GM18508 (cell line): Measurements from ENCODE around the gene MSMP.

Experiments
- ATAC-seq: cut with Tn5 transposase; IDR thresholded peaks from one replicate; pipeline ENCODE4 v1.9.1; 2021; ENCODE audit warnings: moderate number of reproducible peaks; ENCODE audit not compliant: insufficient read depth, unreplicated experiment

Gene MSMP

DNA sequence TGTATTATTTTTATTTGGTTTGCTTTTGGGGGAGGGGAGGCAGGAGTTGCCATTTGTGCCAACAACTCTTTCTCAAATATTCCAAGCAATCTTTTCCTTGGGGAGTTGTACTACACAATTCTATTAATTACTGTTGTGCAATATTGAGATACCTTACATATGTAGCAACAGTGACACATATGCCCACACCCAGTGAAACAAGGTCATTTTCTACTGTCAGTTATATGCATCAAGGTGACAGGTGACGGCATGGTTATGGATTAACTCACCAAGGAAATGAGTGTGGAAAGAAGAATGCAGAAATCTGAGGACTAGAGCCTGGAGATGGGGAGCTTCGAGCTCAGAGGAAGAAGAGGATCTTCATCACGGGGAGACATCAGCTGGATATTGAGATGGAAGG, 17.9 kb upstream of the MSMP start:
- ATAC-seq = no peak

- no peak for ATAC-seq
Observed at GRCh38 chr9:35771534-35771933, 17.5 kb upstream of the MSMP start.

DNA sequence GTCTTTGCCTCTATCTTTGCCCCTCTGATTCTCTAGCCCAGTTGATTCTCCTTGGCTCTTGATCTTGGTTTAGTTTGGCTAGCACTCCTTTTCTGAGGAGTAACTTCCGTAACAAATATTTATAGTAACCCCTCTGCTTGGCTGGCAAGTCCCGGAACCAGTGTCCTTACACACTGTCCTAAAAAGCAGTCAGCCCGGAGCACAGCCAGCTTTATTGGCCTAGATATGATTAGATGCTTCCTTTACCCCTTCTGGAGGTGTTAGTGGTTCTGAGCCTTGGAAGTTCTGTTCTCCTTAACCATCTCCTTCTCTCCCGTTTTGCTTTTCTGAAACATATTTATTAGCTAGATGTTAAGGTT, 17.0 kb upstream of the MSMP start:
- ATAC-seq = no peak

- no peak for ATAC-seq
Observed at GRCh38 chr9:35769763-35770162, 15.7 kb upstream of the MSMP start.

GRCh38 chr9:35767458-35767857, 13.4 kb upstream of the MSMP start:
- no peak for ATAC-seq

- ATAC-seq = no peak
Observed at GRCh38 chr9:35766997-35767396, 12.9 kb upstream of the MSMP start.

GRCh38 chr9:35763803-35764202, 9.7 kb upstream of the MSMP start:
- no peak for ATAC-seq

DNA sequence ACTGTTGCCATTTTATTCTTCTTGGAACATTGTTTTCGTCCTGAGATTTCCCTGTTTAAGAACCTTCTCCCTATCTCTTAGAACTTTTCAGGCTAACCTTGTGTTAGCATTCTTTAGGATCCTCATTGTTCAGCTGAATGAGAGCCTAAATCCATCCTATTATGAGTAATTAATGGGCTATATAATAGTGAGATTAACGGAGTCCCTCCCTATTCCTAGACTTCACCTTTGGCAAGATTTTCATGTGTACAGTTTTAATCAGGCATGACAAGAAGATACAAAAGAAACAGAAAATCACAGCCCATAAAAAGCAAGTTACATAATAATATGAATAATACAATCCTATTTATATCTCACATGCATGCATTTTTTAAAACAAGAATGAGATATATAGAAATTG, 9.1 kb upstream of the MSMP start:
- no peak for ATAC-seq

GRCh38 chr9:35760651-35761050, 6.6 kb upstream of the MSMP start:
- ATAC-seq = no peak

- no peak for ATAC-seq
Observed at GRCh38 chr9:35759795-35760194, 5.7 kb upstream of the MSMP start.

DNA sequence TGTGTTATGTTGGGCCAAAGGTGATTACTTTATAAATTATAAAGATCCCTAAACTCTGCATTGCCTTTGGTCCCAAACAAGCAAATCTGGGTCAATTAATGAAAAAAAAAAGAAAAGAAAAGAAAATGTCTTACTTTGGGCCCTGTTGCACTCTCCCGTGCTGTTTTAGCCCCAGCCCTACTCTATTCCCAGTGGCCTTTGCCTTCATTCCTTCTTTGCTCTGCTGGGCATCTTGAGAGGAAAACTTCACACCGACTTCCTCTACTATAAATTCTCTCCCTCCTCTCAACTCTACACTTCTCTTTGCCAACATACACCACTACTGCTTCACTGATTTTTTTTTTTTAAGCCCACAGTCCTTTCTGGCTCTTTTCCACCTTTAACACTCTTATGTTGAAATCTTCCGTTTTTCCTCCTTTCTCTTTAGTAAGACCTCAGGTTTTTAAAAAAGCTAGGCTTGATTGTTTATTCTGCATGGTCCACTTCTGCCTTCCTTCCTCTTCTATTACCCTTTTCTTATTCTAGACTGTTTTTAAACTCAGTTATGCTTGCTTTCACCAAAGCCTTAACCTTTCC, 4.5 kb upstream of the MSMP start:
- ATAC-seq = no peak

DNA sequence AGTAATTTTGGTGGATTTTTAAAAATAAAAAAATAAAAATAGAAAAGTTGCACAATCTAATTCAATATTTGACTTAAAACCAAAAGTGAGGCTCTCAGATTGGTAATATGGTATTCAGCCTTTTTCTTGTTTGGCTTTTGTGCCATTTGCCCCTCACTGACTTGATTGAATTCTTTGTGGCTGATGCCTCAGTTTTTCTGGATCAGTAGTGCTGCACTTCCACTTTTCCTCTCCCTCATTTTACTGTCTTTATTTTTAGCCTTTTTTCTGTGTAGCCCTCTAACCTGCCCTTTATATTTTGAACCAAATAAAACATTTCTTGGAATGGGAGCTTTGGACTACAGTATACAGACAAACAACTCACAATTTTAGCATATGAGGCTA, 3.8 kb upstream of the MSMP start:
- ATAC-seq = no peak

DNA sequence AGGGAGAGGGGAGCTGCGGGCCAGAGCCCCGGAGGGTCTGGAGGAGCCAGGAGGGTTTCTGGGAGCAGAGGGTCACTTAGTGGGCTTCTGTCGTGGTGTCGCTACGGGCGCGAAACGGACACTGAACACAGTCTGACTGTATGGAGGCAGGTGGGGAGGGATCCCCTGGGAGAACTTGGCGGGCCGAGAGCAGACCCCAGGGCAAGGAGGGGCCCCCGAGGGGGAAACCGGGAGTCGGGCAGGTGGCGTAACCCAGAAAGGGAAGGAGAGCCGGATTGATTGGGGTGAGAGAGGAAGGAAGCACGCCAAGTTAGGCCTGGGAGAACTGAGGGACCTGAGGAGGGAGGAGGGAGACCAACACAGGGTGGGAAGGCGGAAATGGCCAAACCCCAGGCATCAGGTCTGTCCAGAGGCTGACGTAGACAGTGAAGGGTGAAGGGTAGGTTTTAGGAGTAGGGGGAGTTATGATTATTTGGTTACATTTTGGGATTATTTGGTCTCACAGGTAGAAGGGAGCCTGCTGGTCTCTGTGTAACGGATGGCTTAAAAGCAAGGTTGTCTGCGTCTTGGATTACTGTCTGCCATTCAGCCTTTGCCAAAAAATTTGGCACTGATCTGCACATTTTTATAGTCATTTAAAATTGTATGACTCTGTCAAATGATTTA, 3.3 kb upstream of the MSMP start:
- no peak for ATAC-seq

DNA sequence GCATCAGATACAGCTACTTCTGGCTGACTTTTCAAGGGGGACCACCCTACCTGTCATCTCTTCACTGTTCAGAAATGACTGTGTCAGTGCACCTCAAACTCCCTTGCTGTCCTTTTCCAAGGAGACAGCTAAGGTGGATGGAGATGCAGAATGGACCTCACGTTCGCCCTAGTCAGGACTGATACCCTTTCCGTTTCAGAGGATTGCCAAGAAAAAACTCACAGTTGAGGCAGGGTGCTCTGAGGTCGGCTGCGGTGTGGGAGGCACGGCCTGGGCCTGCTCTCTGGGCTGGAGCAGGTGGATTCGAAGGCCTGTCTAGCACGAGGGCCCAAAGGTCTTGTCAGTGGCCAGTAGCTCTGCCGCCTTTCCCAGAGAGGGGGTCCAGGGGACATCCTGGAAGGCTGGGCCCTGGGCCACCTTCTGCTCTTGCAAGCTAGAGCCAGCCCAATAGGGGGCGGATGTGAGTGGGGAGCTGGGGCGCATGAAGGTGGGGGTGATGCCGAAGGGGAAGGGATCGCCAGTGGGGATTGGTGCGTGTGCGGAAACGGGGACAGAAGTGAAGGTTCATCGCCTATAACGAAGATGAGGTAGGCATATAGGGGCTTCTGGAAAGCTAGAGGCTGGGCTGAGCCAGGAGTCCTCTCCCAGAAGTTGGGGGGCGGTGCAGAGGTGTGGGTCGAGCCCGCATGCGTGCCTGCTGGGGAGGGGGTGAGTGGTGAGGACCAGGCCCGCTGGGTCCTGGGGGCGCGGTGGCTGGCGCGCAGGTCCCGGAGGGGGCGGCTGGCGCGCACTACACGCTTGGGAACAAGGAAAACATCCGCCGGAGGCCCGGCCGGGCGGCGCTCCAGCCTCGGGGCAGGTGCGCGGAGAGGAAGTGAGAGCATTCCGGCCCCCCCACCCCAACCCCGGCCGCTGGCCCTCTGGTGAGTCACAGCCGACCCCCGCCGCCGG, 2.5 kb upstream of the MSMP start:
- ATAC-seq = no peak

DNA sequence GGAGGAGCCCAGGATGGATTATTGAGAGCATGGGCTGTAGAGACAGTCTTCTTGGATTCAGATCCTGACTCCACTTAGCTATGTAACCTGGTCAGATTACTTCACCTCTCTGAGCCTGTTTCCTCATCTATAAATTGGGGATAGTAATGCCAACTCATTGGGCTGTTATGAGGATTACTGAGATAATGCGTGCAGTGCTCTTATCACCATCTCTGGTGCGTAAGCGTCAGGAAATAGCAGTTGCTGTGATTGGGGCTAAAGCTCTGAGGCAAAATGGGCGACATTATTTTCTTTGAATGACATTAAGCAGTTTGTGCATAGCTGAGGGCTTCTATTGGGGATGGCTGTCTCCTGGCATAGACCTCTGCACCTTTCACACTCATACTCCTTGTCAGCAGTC, 995 bp upstream of the MSMP start:
- ATAC-seq = no peak

- no peak for ATAC-seq
Observed at GRCh38 chr9:35753466-35753865, 610 bp downstream of the MSMP start.

- ATAC-seq = no peak
Observed at GRCh38 chr9:35750256-35750531, 3.9 kb downstream of the MSMP start.

- no peak for ATAC-seq
Observed at GRCh38 chr9:35749515-35750255, 4.4 kb downstream of the MSMP start.

- ATAC-seq = no peak
Observed at GRCh38 chr9:35748858-35749514, 5.1 kb downstream of the MSMP start, which contains the start of the genes GBA2 and RGP1. Gene GBA2, minus strand, starts transcription at chr9:35749228. Its CDS starts 524 bp downstream, at chr9:35748704. Gene RGP1, plus strand, starts transcription at chr9:35749287. Its CDS starts 469 bp downstream, at chr9:35749756.

- no peak for ATAC-seq
Observed at GRCh38 chr9:35748242-35748857, 5.7 kb downstream of the MSMP start.
